HepG2 (cell line): ENCODE measurements around the gene RIT2. TPM values are rescaled to one million over a fixed set of nuclear protein-coding genes. Genes with fewer than 3 reads are reported as not detected.

ENCODE experiments used
- ATAC-seq: fragments of 200-7000 bp; cut with Tn5 transposase; 3 replicates; pipeline ENCODE4 v1.9.1; 2020; ENCODE audit warnings: mild to moderate bottlenecking, moderate library complexity
- BruUV-seq: library from RNA; stranded (reverse); fragments of 400-500 nt; replicated peaks from 2 replicates; lab custom pipeline; 2021; lab: Mats Ljungman, UMichigan
- CTCF ChIA-PET: fragments of 300-600 bp; formaldehyde crosslinking; extraction: SDS; loops from one replicate; lab custom pipeline; 2021; ENCODE audit warnings: low total read pairs, inconsistent platforms, low intra/inter-chr PET ratio; lab: Yijun Ruan, JAX
- POLR2A ChIA-PET: fragments of 350-600 bp; sonication (Branson Sonifier 250); formaldehyde crosslinking; loops from one replicate; lab custom pipeline; 2020; ENCODE audit warnings: antibody characterized with exemption, inconsistent platforms; lab: Yijun Ruan, JAX
- DNase-seq: peaks from one replicate; pipeline ENCODE4 v3.0.0-alpha.2; 2015; ENCODE audit warnings: low spot score
- FAIRE-seq: peaks from 3 replicates; lab custom pipeline; 2011; peaks lifted over from hg19 to GRCh38; lab: Jason Lieb, UNC
- H2AFZ ChIP-seq: one replicate; pipeline ENCODE4 v1.6.1; 2011; ENCODE audit warnings: low read length, inconsistent platforms
- H3K27ac ChIP-seq: fragments of 300-600 bp; 3 replicates; pipeline ENCODE4 v1.8.0; 2011; ENCODE audit warnings: mixed run types, mild to moderate bottlenecking, mixed read lengths, low read length, inconsistent platforms; ENCODE audit not compliant: insufficient read depth; ENCODE audit errors: extremely low read length
- H3K27me3 ChIP-seq, 2 experiments: fragments of 200-600 bp in 1 of 2; 2 replicates in 1 of 2; 3 replicates in 1 of 2; pipeline versions ENCODE4 v1.6.0 to v1.8.0; 2011; ENCODE audit warnings: low read length in 2 of 2, mild to moderate bottlenecking in 2 of 2, moderate library complexity in 2 of 2, inconsistent platforms in 1 of 2; ENCODE audit not compliant: insufficient read depth in 2 of 2, control insufficient read depth in 1 of 2
- H3K36me3 ChIP-seq, 2 experiments: fragments of 200-600 bp in 1 of 2; replicated peaks in 1 of 2; 2 replicates in 1 of 2; 3 replicates in 1 of 2; pipeline versions ENCODE4 v1.5.1 to v1.8.0; 2011; ENCODE audit warnings: low read length in 2 of 2, inconsistent platforms in 1 of 2; ENCODE audit not compliant: insufficient read depth in 2 of 2, control insufficient read depth in 1 of 2
- H3K4me1 ChIP-seq: 2 replicates; pipeline ENCODE4 v1.5.1; 2012; ENCODE audit warnings: low read length, inconsistent platforms; ENCODE audit not compliant: insufficient read depth
- H3K4me2 ChIP-seq: 2 replicates; pipeline ENCODE4 v1.6.0; 2011; ENCODE audit warnings: low read depth, low read length, inconsistent platforms
- H3K4me3 ChIP-seq, 3 experiments: fragments of 200-600 bp in 1 of 3; sonication (generic), shearing (Covaris generic) in 1 of 3; replicated peaks in 1 of 3; 2 replicates each; pipeline ENCODE4 v1.5.1; 2011 to 2016; ENCODE audit warnings: low read length in 3 of 3, inconsistent platforms in 2 of 3, low read depth in 2 of 3, mild to moderate bottlenecking in 2 of 3, control low read depth in 1 of 3, mixed read lengths in 1 of 3; ENCODE audit not compliant: insufficient read depth in 1 of 3
- H3K79me2 ChIP-seq: one replicate; pipeline ENCODE4 v1.6.1; 2011; ENCODE audit warnings: low read length, inconsistent platforms; ENCODE audit not compliant: insufficient read depth
- H3K9ac ChIP-seq: 2 replicates; pipeline ENCODE4 v1.6.0; 2011; ENCODE audit warnings: mild to moderate bottlenecking, low read depth, low read length, inconsistent platforms; ENCODE audit not compliant: insufficient read depth
- H3K9me3 ChIP-seq: 2 replicates; pipeline ENCODE4 v1.5.1; 2012; ENCODE audit warnings: mild to moderate bottlenecking, low read length
- H4K20me1 ChIP-seq: 2 replicates; pipeline ENCODE4 v1.6.0; 2011; ENCODE audit warnings: inconsistent platforms, mild to moderate bottlenecking, low read length, moderate library complexity; ENCODE audit not compliant: insufficient read depth
- MEIS2 ChIP-seq: sonication (generic); formaldehyde crosslinking; IDR thresholded peaks from 2 replicates; pipeline ENCODE4 v1.9.0; 2021; ENCODE audit warnings: mild to moderate bottlenecking, missing genetic modification reagents
- NFYB ChIP-seq: sonication (generic); formaldehyde crosslinking; IDR thresholded peaks from 2 replicates; pipeline ENCODE4 v1.4.0; 2020; ENCODE audit warnings: missing genetic modification reagents
- RERE ChIP-seq: IDR thresholded peaks from 2 replicates; pipeline ENCODE4 v1.6.1; 2016; ENCODE audit warnings: low read depth, missing genetic modification reagents, missing compliant biosample characterization
- SP4 ChIP-seq: sonication (generic); formaldehyde crosslinking; IDR thresholded peaks from 2 replicates; pipeline ENCODE4 v1.8.1; 2023; ENCODE audit warnings: mild to moderate bottlenecking, missing genetic modification reagents
- TBP ChIP-seq: sonication (generic); formaldehyde crosslinking; IDR thresholded peaks from 2 replicates; pipeline ENCODE4 v1.5.0; 2020; ENCODE audit warnings: missing genetic modification reagents
- THAP8 ChIP-seq: sonication (generic); formaldehyde crosslinking; IDR thresholded peaks from 2 replicates; pipeline ENCODE4 v1.5.1; 2020; ENCODE audit warnings: missing genetic modification reagents, mild to moderate bottlenecking, borderline replicate concordance
- YEATS4 ChIP-seq: sonication (generic); formaldehyde crosslinking; IDR thresholded peaks from 2 replicates; pipeline ENCODE4 v1.4.0; 2020; ENCODE audit warnings: missing genetic modification reagents, borderline replicate concordance
- ZBTB7B ChIP-seq: sonication (generic); formaldehyde crosslinking; IDR thresholded peaks from 2 replicates; pipeline ENCODE4 v1.4.0; 2020; ENCODE audit warnings: missing genetic modification reagents
- ZNF432 ChIP-seq: sonication (generic); formaldehyde crosslinking; IDR thresholded peaks from 2 replicates; pipeline ENCODE4 v1.5.0; 2020; ENCODE audit warnings: missing genetic modification reagents, mild to moderate bottlenecking, borderline replicate concordance
- ZNF567 ChIP-seq: sonication (generic); formaldehyde crosslinking; IDR thresholded peaks from 2 replicates; pipeline ENCODE4 v1.8.1; 2023; ENCODE audit warnings: mild to moderate bottlenecking, missing genetic modification reagents, borderline replicate concordance
- WGBS: methylation state at CpG from one replicate; pipeline ENCODE4 v1.1.6; 2017; ENCODE audit warnings: low lambda C conversion rate; 5-methylcytosine and 5-hydroxymethylcytosine counted together
- in situ Hi-C: cut with HindIII; loops from 2 replicates; pipeline ENCODE4 v1.10.0; 2017; ENCODE audit warnings: low pct_unique_long_range_greater_than_20kb; ENCODE audit not compliant: extremely low pct_ligation_motif_present
- intact Hi-C: fragments of 100-400 bp; cut with micrococcal nuclease; formaldehyde crosslinking; loops from one replicate; pipeline ENCODE4 v1.10.0; 2022; ENCODE audit not compliant: unreplicated experiment
- polyA plus RNA-seq, 8 experiments: library from polyadenylated mRNA; depleted of rRNA in 3 of 8; stranded (reverse) in 7 of 8; unstranded in 1 of 8; fragments of >200 nt; fragmentation: Illumina TruSeq in 4 of 8; extraction: Trizol in 4 of 8; gene quantifications; 2 replicates each; pipeline versions ENCODE4 v1.2.1 to v1.2.3, GENCODE V29; 2011 to 2016; ENCODE audit warnings: low read depth in 4 of 8, missing spikeins in 1 of 8, mixed read lengths in 1 of 8; ENCODE audit not compliant: insufficient read depth in 1 of 8
- total RNA-seq, 5 experiments: library from RNA; depleted of rRNA; stranded (reverse); fragments of >200 nt; fragmentation: Illumina TruSeq; extraction: Trizol; gene quantifications; 2 replicates each; pipeline ENCODE4 v1.2.3, GENCODE V29; 2016; ENCODE audit warnings: low read depth in 1 of 5
- TF ChIP-seq, protein P1 (sequence below): sonication (generic); formaldehyde crosslinking; IDR thresholded peaks from 2 replicates; pipeline ENCODE4 v1.4.0; 2020; ENCODE audit warnings: missing genetic modification reagents
- TF ChIP-seq, protein P2 (sequence below): IDR thresholded peaks from 2 replicates; pipeline ENCODE4 v1.6.1; 2016; ENCODE audit warnings: missing genetic modification reagents, missing compliant biosample characterization

Gene RIT2
- total and polyA plus RNA-seq, 2 of the 13 experiments (the other 11 are each of a cell fraction or from before 2014, with no cell fraction given): not detected

DNA sequence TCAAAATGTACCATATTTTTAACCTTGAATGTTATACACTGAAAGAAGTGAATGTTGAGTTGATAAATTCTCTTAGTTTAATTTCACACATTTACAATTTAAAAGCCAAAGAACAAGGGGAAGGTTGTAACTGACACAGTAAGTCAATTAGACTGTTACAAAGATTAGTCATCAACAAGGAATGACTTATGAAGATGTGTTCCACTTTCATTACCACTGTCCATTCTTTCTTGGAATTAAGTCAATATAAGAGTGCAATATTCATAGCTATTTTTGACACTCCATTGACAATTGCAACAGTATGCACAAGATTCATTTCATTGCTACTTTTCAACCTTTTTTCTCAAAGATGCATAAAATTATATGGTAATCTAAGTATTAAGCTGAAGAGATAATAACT, 291.3 kb downstream of the RIT2 start (continued):
- TF ChIP-seq RERE (no peak), MEIS2 (CRISPR knock-in tag) (no peak), ZBTB7B (CRISPR knock-in tag) (no peak), YEATS4 (no peak)
- TF ChIP-seq, protein P1, sequence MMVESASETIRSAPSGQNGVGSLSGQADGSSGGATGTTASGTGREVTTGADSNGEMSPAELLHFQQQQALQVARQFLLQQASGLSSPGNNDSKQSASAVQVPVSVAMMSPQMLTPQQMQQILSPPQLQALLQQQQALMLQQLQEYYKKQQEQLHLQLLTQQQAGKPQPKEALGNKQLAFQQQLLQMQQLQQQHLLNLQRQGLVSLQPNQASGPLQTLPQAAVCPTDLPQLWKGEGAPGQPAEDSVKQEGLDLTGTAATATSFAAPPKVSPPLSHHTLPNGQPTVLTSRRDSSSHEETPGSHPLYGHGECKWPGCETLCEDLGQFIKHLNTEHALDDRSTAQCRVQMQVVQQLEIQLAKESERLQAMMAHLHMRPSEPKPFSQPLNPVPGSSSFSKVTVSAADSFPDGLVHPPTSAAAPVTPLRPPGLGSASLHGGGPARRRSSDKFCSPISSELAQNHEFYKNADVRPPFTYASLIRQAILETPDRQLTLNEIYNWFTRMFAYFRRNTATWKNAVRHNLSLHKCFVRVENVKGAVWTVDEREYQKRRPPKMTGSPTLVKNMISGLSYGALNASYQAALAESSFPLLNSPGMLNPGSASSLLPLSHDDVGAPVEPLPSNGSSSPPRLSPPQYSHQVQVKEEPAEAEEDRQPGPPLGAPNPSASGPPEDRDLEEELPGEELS (CRISPR knock-in tag): no peak

GRCh38 chr18:42822711-42823110, 292.8 kb downstream of the RIT2 start:
- no peak overlapping the region for H3K4me3 ChIP-seq
- DNase-seq: no peak
- intact Hi-C loops (no loop called here), in situ Hi-C loops (no loop called here)
- CTCF ChIA-PET: no interaction called here
- BruUV-seq: no TSS peak
- POLR2A ChIA-PET: no interaction called here
- no peaks in the 10 kb centered on the region for H3K36me3 ChIP-seq
- FAIRE-seq: no peak
- no peak overlapping the region for H2AFZ ChIP-seq
- H3K9me3 ChIP-seq: no peaks in the 10 kb centered on the region
- no peak overlapping the region for H3K9ac ChIP-seq
- 2% methylated on average over 3 of the region's 3 CpGs for WGBS
- H3K4me1 ChIP-seq: no peaks in the 10 kb centered on the region
- TF ChIP-seq, protein P2, sequence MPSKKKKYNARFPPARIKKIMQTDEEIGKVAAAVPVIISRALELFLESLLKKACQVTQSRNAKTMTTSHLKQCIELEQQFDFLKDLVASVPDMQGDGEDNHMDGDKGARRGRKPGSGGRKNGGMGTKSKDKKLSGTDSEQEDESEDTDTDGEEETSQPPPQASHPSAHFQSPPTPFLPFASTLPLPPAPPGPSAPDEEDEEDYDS: no peak
- TF ChIP-seq TBP (no peak), NFYB (no peak), ZNF432 (CRISPR knock-in tag) (no peak), THAP8 (no peak), SP4 (CRISPR knock-in tag) (no peak), ZNF567 (no peak)
- TF ChIP-seq, all 625 proteins: peak for 0
- no peak overlapping the region for H3K27ac ChIP-seq
- no peaks in the 10 kb centered on the region for H4K20me1 ChIP-seq
- no peaks in the 10 kb centered on the region for H3K27me3 ChIP-seq
- ATAC-seq: no peak
- H3K79me2 ChIP-seq: no peaks in the 10 kb centered on the region
- H3K4me2 ChIP-seq: no peak overlapping the region
